ENCODE measurements around the gene TFAP2D. TPM values are rescaled to one million over a fixed set of nuclear protein-coding genes. Genes with fewer than 3 reads are reported as not detected.

Gene TFAP2D
- total RNA-seq, 2 experiments from 2014 or later: not detected

DNA sequence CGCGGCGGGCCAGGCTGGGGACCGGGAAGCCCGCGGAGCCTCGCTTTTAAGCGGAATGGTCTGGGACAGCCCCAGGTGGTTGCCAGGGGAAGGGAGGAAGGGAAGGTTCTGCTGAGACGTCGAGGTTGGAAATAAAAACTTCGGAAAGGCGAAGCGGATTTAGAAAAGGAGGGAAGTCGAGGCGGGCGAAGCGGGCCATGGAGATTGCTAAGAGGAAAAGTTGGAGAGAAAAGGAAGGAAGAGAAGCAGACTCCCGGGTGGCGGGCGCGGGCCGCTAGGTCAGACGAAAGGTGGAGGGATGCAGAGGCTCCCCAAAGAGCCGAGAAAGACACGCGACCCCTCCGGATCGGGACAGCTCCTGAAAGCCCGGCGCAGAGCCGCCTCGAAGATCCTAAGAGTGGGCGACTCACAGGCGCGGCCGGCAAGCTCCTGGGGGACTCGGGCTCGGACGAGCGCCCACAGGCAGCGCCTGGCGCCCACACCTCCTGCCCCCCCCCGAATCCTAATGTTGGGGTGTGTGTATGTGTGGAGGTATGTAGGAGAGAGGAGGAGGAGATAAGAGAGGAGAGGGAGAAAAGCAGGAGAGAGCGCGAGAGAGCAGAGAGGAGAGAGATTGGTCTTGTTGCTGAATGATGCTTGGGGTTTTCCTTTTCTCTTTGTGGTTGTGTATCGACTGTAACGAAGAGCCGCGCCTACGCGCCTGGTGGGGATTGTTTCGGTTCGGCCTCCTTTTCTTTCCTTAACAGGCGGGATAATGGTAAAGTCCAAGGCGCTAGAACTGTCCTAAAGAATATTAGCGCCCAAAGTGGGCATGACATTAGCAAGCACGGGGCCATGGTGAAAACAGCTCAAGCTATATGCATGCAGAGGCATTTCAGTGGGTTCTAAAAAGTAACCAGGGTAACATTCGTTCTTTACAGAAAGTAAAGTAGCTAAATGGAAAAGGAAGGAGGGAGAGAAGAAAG, 106.9 kb downstream of the TFAP2D start:
- H3K4me1 ChIP-seq (ENCODE audit: insufficient read depth, low read length, poor library complexity, severe bottlenecking): no peaks in the 10 kb centered on the region
- H3K27ac ChIP-seq (ENCODE audit: low read depth, low read length, poor library complexity, severe bottlenecking): no peak overlapping the region
- POLR2A ChIA-PET: interaction anchor here (0.7 kb wide), 1 partner anchor 810 kb away, joined by 4 read pairs; no protein-coding TSS in a partner anchor
- no peak overlapping the region for H3K4me3 ChIP-seq (ENCODE audit: low read depth, low read length, poor library complexity, severe bottlenecking)
- BruUV-seq (replicated peaks): no TSS peak
- H3K79me2 ChIP-seq (ENCODE audit: insufficient read depth, low read depth, low read length): no peaks in the 10 kb centered on the region
- no peaks in the 10 kb centered on the region for H4K20me1 ChIP-seq (ENCODE audit: insufficient read depth, low read length)
- CTCF ChIA-PET (ENCODE audit: unreplicated experiment): no interaction called here
- H3K4me2 ChIP-seq (ENCODE audit: low read length): no peak overlapping the region
- no peaks in the 10 kb centered on the region for H3K9me3 ChIP-seq (ENCODE audit: low read length)
- no peaks in the 10 kb centered on the region for H3K9me2 ChIP-seq (ENCODE audit: insufficient read depth, low read length)
- H3K36me3 ChIP-seq (ENCODE audit: insufficient read depth, low read length): no peaks in the 10 kb centered on the region
- no peak overlapping the region for H2AFZ ChIP-seq (ENCODE audit: low read length)
- intact Hi-C loops (cut with micrococcal nuclease; ENCODE audit: unreplicated experiment): loop anchor here (5.0 to 10.0 kb wide), 5 partner anchors 715 to 1202 kb away; no protein-coding TSS in a partner anchor
- DNase-seq (ENCODE audit: low spot score): no peak
- TF ChIP-seq, protein P1, sequence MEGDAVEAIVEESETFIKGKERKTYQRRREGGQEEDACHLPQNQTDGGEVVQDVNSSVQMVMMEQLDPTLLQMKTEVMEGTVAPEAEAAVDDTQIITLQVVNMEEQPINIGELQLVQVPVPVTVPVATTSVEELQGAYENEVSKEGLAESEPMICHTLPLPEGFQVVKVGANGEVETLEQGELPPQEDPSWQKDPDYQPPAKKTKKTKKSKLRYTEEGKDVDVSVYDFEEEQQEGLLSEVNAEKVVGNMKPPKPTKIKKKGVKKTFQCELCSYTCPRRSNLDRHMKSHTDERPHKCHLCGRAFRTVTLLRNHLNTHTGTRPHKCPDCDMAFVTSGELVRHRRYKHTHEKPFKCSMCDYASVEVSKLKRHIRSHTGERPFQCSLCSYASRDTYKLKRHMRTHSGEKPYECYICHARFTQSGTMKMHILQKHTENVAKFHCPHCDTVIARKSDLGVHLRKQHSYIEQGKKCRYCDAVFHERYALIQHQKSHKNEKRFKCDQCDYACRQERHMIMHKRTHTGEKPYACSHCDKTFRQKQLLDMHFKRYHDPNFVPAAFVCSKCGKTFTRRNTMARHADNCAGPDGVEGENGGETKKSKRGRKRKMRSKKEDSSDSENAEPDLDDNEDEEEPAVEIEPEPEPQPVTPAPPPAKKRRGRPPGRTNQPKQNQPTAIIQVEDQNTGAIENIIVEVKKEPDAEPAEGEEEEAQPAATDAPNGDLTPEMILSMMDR (conservative IDR thresholded peaks at IDR 0.05; ENCODE audit: low read length): no peak
- no peak for TF ChIP-seq EZH2phosphoT487 (IDR thresholded peaks at IDR 0.05; ENCODE audit: borderline replicate concordance, low read depth, low read length)

DNA sequence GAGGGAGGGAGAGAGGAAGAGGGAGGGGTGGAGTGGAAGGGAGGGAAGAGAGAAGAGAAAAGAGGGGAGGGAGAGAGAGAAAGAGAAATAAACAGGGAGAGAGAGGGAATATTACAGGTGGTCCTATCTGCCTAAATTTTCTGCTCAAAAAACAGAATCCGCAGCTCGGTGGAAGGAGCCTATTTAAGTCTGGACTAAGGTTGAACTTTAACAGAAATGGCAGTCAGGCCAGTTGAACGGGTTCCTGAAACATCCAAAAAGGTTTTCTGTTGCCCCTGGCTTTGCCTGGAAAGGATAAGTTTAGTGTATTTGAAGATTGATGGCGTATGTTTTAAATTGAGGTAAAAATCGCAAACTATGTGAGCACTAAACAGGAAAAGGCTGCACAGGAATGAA, 107.5 kb downstream of the TFAP2D start:
- no peaks in the 10 kb centered on the region for H3K36me3 ChIP-seq (ENCODE audit: insufficient read depth, low read length)
- no TSS peak for BruUV-seq (replicated peaks)
- H3K9me2 ChIP-seq (ENCODE audit: insufficient read depth, low read length): no peaks in the 10 kb centered on the region
- H3K4me3 ChIP-seq (ENCODE audit: low read depth, low read length, poor library complexity, severe bottlenecking): no peak overlapping the region
- no peak overlapping the region for H3K4me2 ChIP-seq (ENCODE audit: low read length)
- H3K9me3 ChIP-seq (ENCODE audit: low read length): no peaks in the 10 kb centered on the region
- intact Hi-C loops (cut with micrococcal nuclease; ENCODE audit: unreplicated experiment): no loop called here
- ChIA-PET CTCF (ENCODE audit: unreplicated experiment) (no interaction called here), POLR2A (interaction anchor here (0.7 kb wide), 1 partner anchor 810 kb away, joined by 4 read pairs; no protein-coding TSS in a partner anchor)
- H3K79me2 ChIP-seq (ENCODE audit: insufficient read depth, low read depth, low read length): no peaks in the 10 kb centered on the region
- H3K4me1 ChIP-seq (ENCODE audit: insufficient read depth, low read length, poor library complexity, severe bottlenecking): no peaks in the 10 kb centered on the region
- H3K27ac ChIP-seq (ENCODE audit: low read depth, low read length, poor library complexity, severe bottlenecking): no peak overlapping the region
- no peaks in the 10 kb centered on the region for H4K20me1 ChIP-seq (ENCODE audit: insufficient read depth, low read length)
- H2AFZ ChIP-seq (ENCODE audit: low read length): no peak overlapping the region
- TF ChIP-seq, protein P1 (conservative IDR thresholded peaks at IDR 0.05; ENCODE audit: low read length): no peak
- TF ChIP-seq EZH2phosphoT487 (IDR thresholded peaks at IDR 0.05; ENCODE audit: borderline replicate concordance, low read depth, low read length): no peak
- DNase-seq (ENCODE audit: low spot score): no peak

Measured in OCI-LY7 (cell line).